GM12878 (cell line): ENCODE measurements around the gene ATG14. TPM values are rescaled to one million over a fixed set of nuclear protein-coding genes. Genes with fewer than 3 reads are reported as not detected.

ENCODE experiments used
- ATAC-seq: fragments of 200-7000 bp; cut with Tn5 transposase; 3 replicates; pipeline ENCODE4 v1.9.1; 2020; ENCODE audit warnings: mild to moderate bottlenecking, moderate library complexity
- BruUV-seq: library from RNA; stranded (reverse); fragments of 400-500 nt; replicated peaks from 2 replicates; lab custom pipeline; 2021; lab: Mats Ljungman, UMichigan
- CTCF ChIA-PET: fragments of 300-600 bp; sonication (Branson Sonifier 250); formaldehyde crosslinking; extraction: SDS; loops from one replicate; lab custom pipeline; 2021; ENCODE audit warnings: inconsistent platforms; lab: Yijun Ruan, JAX
- POLR2A ChIA-PET: fragments of 350-600 bp; formaldehyde crosslinking; extraction: SDS; loops from one replicate; lab custom pipeline; 2021; ENCODE audit warnings: inconsistent platforms; lab: Charles Lee
- RAD21 ChIA-PET: fragments of 300-600 bp; sonication (Branson Sonifier 250); formaldehyde crosslinking; loops from one replicate; lab custom pipeline; 2023; ENCODE audit warnings: antibody characterized with exemption; ENCODE audit not compliant: unreplicated experiment; lab: Charles Lee
- SMC1A ChIA-PET: fragments of 300-600 bp; sonication (Branson Sonifier 250); formaldehyde crosslinking; loops from one replicate; lab custom pipeline; 2023; ENCODE audit not compliant: unreplicated experiment, uncharacterized antibody; lab: Charles Lee
- DNase-seq: peaks from one replicate; pipeline ENCODE4 v3.0.0-alpha.2; 2011; ENCODE audit warnings: low read depth, low spot score
- FAIRE-seq: peaks from 3 replicates; lab custom pipeline; 2011; peaks lifted over from hg19 to GRCh38; lab: Jason Lieb, UNC
- H2AFZ ChIP-seq: 2 replicates; pipeline ENCODE4 v1.6.0; 2011; ENCODE audit warnings: low read depth, low read length, control low read depth; ENCODE audit not compliant: control insufficient read depth
- H3K27ac ChIP-seq: 2 replicates; pipeline ENCODE4 v1.5.1; 2011; ENCODE audit warnings: control low read depth; ENCODE audit not compliant: control insufficient read depth, insufficient read depth
- H3K27me3 ChIP-seq, 2 experiments: replicated peaks in 1 of 2; 2 replicates each; pipeline versions ENCODE4 v1.6.0 to v1.6.1; 2011; ENCODE audit warnings: low read length in 1 of 2; ENCODE audit not compliant: control insufficient read depth in 2 of 2, insufficient read depth in 2 of 2
- H3K36me3 ChIP-seq, 2 experiments: 2 replicates each; pipeline ENCODE4 v1.5.1; 2011; ENCODE audit warnings: low read length in 1 of 2; ENCODE audit not compliant: control insufficient read depth in 2 of 2, insufficient read depth in 2 of 2
- H3K4me1 ChIP-seq: 2 replicates; pipeline ENCODE4 v1.6.1; 2011; ENCODE audit warnings: mild to moderate bottlenecking, low read length, moderate library complexity, mixed read lengths; ENCODE audit not compliant: control insufficient read depth, insufficient read depth
- H3K4me2 ChIP-seq: 2 replicates; pipeline ENCODE4 v1.6.0; 2011; ENCODE audit warnings: control low read depth; ENCODE audit not compliant: control insufficient read depth, insufficient read depth
- H3K4me3 ChIP-seq: fragments of 200-600 bp; sonication (generic); 2 replicates; pipeline ENCODE4 v1.5.1; 2016
- H3K79me2 ChIP-seq: 2 replicates; pipeline ENCODE4 v1.6.0; 2011; ENCODE audit warnings: low read length; ENCODE audit not compliant: control insufficient read depth, insufficient read depth
- H3K9ac ChIP-seq: 2 replicates; pipeline ENCODE4 v1.8.0; 2011; ENCODE audit warnings: low read length, control low read depth, mixed read lengths; ENCODE audit not compliant: control insufficient read depth, insufficient read depth
- H3K9me3 ChIP-seq: replicated peaks from 3 replicates; pipeline ENCODE4 v1.5.1; 2011; ENCODE audit warnings: mild to moderate bottlenecking, low read length; ENCODE audit not compliant: control insufficient read depth, insufficient read depth
- H4K20me1 ChIP-seq: 2 replicates; pipeline ENCODE4 v1.6.0; 2011; ENCODE audit not compliant: control insufficient read depth, insufficient read depth
- CEBPB ChIP-seq, 2 experiments: fragments of 150-350 bp in 1 of 2; IDR thresholded peaks; 2 replicates each; pipeline ENCODE4 v1.6.1; 2012 to 2014; ENCODE audit warnings: low read depth in 2 of 2, low read length in 2 of 2, borderline replicate concordance in 1 of 2, inconsistent platforms in 1 of 2
- CEBPZ ChIP-seq: fragments of 150-350 bp; IDR thresholded peaks from 2 replicates; pipeline ENCODE4 v1.6.1; 2016; ENCODE audit warnings: low read depth, low read length
- CTCF ChIP-seq, 3 experiments: IDR thresholded peaks in 2 of 3; conservative IDR thresholded peaks in 1 of 3; 2 replicates each; pipeline ENCODE4 v1.5.1; 2011; ENCODE audit warnings: low read depth in 3 of 3, low read length in 3 of 3, mild to moderate bottlenecking in 3 of 3, control low read depth in 2 of 3, moderate library complexity in 2 of 3, inconsistent platforms in 1 of 3, mixed read lengths in 1 of 3; ENCODE audit not compliant: control insufficient read depth in 2 of 3, insufficient read depth in 1 of 3; ENCODE audit errors: extremely low read depth in 1 of 3
- CUX1 ChIP-seq: IDR thresholded peaks from 2 replicates; pipeline ENCODE4 v1.6.1; 2012; ENCODE audit warnings: improper control_type of control experiment, low read depth, low read length; ENCODE audit not compliant: insufficient replicate concordance
- ETV6 ChIP-seq, 2 experiments: fragments of 450-650 bp in 1 of 2; IDR thresholded peaks in 1 of 2; conservative IDR thresholded peaks in 1 of 2; 2 replicates each; pipeline ENCODE4 v1.6.1; 2014; ENCODE audit warnings: antibody characterized with exemption in 1 of 2, borderline replicate concordance in 1 of 2, low read depth in 1 of 2, mild to moderate bottlenecking in 1 of 2, moderate library complexity in 1 of 2
- HCFC1 ChIP-seq: fragments of 150-350 bp; IDR thresholded peaks from 2 replicates; pipeline ENCODE4 v1.6.1; 2014; ENCODE audit warnings: low read length
- NR2C1 ChIP-seq: fragments of 450-650 bp; IDR thresholded peaks from 2 replicates; pipeline ENCODE4 v1.6.1; 2017; ENCODE audit warnings: antibody characterized with exemption, mild to moderate bottlenecking, moderate library complexity
- SPI1 ChIP-seq: IDR thresholded peaks from 2 replicates; pipeline ENCODE4 v1.6.1; 2011; ENCODE audit warnings: low read depth, mild to moderate bottlenecking, low read length, moderate library complexity, borderline replicate concordance; ENCODE audit not compliant: insufficient read depth
- ZBED1 ChIP-seq: IDR thresholded peaks from 2 replicates; pipeline ENCODE4 v1.6.1; 2016; ENCODE audit warnings: borderline replicate concordance
- WGBS: methylation state at CpG from one replicate; pipeline ENCODE4 v1.1.6; 2016; ENCODE audit warnings: low lambda C conversion rate; ENCODE audit not compliant: insufficient replicate concordance, insufficient coverage; ENCODE audit errors: missing lambda C conversion rate; 5-methylcytosine and 5-hydroxymethylcytosine counted together
- in situ Hi-C: fragments of 300-500 bp; cut with MboI; formaldehyde crosslinking; loops from 9 replicates; pipeline ENCODE4 v1.14.3; 2018; ENCODE audit warnings: mixed read lengths
- intact Hi-C: fragments of 100-400 bp; cut with micrococcal nuclease; formaldehyde crosslinking; loops from one replicate; pipeline ENCODE4 v1.14.2; 2022; ENCODE audit not compliant: unreplicated experiment
- polyA plus RNA-seq, 11 experiments: library from polyadenylated mRNA; depleted of rRNA in 4 of 11; unstranded in 6 of 11; stranded (reverse) in 5 of 11; fragments of >200 nt; fragmentation: Nextera tagmentation in 4 of 11; fragmentation: Illumina TruSeq in 1 of 11; extraction: Ambion mirVana in 4 of 11; extraction: Trizol in 1 of 11; gene quantifications; 1 replicate in 1 of 11; 2 replicates in 10 of 11; pipeline versions ENCODE4 v1.2.1 to v1.2.3, GENCODE V29; 2011 to 2016; ENCODE audit warnings: inconsistent platforms in 2 of 11, missing spikeins in 2 of 11, low read depth in 1 of 11
- total RNA-seq, 4 experiments: library from RNA; depleted of rRNA in 3 of 4; stranded (reverse); fragments of >200 nt in 3 of 4; fragmentation: Illumina TruSeq in 1 of 4; extraction: Trizol in 1 of 4; gene quantifications; 2 replicates each; pipeline versions ENCODE4 v1.2.1 to v1.2.3, GENCODE V29; 2013 to 2021

ATG14 gene
- total and polyA plus RNA-seq, 10 of the 15 experiments (the other 5 are each of a cell fraction or from before 2014, with no cell fraction given), result 1.1 to 6.4 (median 5.0) TPM

DNA sequence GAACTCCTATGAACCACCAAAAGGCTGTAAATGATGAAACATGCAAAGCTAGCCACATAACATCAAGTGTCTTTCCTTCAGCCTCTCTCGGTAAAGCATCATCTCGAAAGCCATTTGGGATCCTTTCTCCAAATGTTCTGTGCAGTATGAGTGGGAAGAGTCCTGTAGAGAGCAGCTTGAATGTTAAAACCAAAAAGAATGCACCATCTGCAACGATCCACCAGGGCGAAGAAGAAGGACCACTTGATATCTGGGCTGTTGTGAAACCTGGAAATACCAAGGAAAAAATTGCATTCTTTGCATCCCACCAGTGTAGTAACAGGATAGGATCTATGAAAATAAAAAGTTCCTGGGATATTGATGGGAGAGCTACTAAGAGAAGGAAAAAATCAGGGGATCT lies 61.2 kb downstream of the ATG14 start:
- Histone ChIP-seq H3K4me2 (no peak overlapping the region), H3K4me1 (peaks cover 11% of the 10 kb centered on the region), H3K79me2 (peaks cover 2% of the 10 kb centered on the region), H3K9me3 (no peaks in the 10 kb centered on the region), H3K4me3 (no peak overlapping the region), H2AFZ (no peak overlapping the region), H3K9ac (no peak overlapping the region), H3K36me3 (peaks cover 7 to 16% of the 10 kb centered on the region in 2 experiments), H4K20me1 (no peaks in the 10 kb centered on the region), H3K27ac (no peak overlapping the region), H3K27me3 (no peaks in the 10 kb centered on the region)
- CTCF ChIA-PET, result interaction anchor here (0.7 to 13.6 kb wide), 8 partner anchors 18 to 1110 kb away, joined by 3 to 255 read pairs (median 4); partner anchors contain the start of gene FBXO34
- ATAC-seq, result no peak
- RAD21 ChIA-PET, result interaction anchor here (1.5 to 7.4 kb wide), 4 partner anchors 17 to 105 kb away, joined by 4 to 65 read pairs (median 14); partner anchors contain the start of gene FBXO34
- SMC1A ChIA-PET, result interaction anchor here (0.5 to 12.7 kb wide), 10 partner anchors 11 to 146 kb away, joined by 3 to 161 read pairs (median 4); partner anchors contain the start of gene FBXO34
- BruUV-seq, result no TSS peak
- WGBS, result 97% methylated on average over 4 of the region's 4 CpGs
- intact Hi-C loops, result no loop called here
- POLR2A ChIA-PET, result interaction anchor here (0.6 to 1.6 kb wide), 2 partner anchors 17 to 60 kb away, joined by 3 to 5 read pairs; no protein-coding TSS in a partner anchor
- no peak for FAIRE-seq
- in situ Hi-C loops, result loop anchor here (5.0 kb wide), 1 partner anchor 78 kb away; the partner anchor contains the start of gene FBXO34
- no peak for DNase-seq
- TF ChIP-seq CTCF (IDR thresholded peaks at IDR 0.05 in 2 of 3, conservative IDR thresholded peaks at IDR 0.05 in 1 of 3; ENCODE audit: control insufficient read depth in 2 of 3, extremely low read depth in 1 of 3, insufficient read depth in 1 of 3, low read depth in 3 of 3, low read length in 3 of 3) (no peak), CUX1 (no peak), SPI1 (no peak), CEBPZ (no peak), NR2C1 (no peak), ETV6 (conservative IDR thresholded peaks at IDR 0.05 in 1 of 2, IDR thresholded peaks at IDR 0.05 in 1 of 2; ENCODE audit: borderline replicate concordance in 1 of 2, low read depth in 1 of 2) (no peak), CEBPB (IDR thresholded peaks at IDR 0.05; ENCODE audit: borderline replicate concordance in 1 of 2, low read depth in 2 of 2, low read length in 2 of 2) (no peak), HCFC1 (no peak), ZBED1 (no peak)
